HCT116 (cell line): ENCODE results near the gene ANXA4. TPM values are rescaled to one million over a fixed set of nuclear protein-coding genes. Genes with fewer than 3 reads are reported as not detected.

Experiments
- ATAC-seq: fragments of 200-7000 bp; cut with Tn5 transposase; 2 replicates; pipeline ENCODE4 v1.9.1; 2020; ENCODE audit warnings: mild to moderate bottlenecking, moderate library complexity
- BruUV-seq: library from RNA; stranded (reverse); fragments of 400-500 nt; replicated peaks from 2 replicates; lab custom pipeline; 2021; lab: Mats Ljungman, UMichigan
- CTCF ChIA-PET: fragments of 300-600 bp; sonication (Branson Sonifier 250); formaldehyde crosslinking; loops from one replicate; lab custom pipeline; 2021; ENCODE audit warnings: antibody characterized with exemption; lab: Charles Lee
- POLR2A ChIA-PET: fragments of 300-600, 350-600 bp; sonication (Branson Sonifier 250); formaldehyde crosslinking; loops from one replicate; lab custom pipeline; 2021; ENCODE audit warnings: antibody characterized with exemption; lab: Charles Lee
- RAD21 ChIA-PET, 2 experiments: fragments of 300-600 bp; sonication (Branson Sonifier 250); formaldehyde crosslinking; loops; one replicate each; lab custom pipeline; 2023; ENCODE audit warnings: low total read pairs in 2 of 2; ENCODE audit not compliant: uncharacterized antibody in 2 of 2, unreplicated experiment in 2 of 2, low non-redundant PET in 1 of 2; lab: Charles Lee
- DNase-seq: peaks from one replicate; pipeline ENCODE4 v3.0.0-alpha.2; 2010; ENCODE audit warnings: low read depth, low spot score
- H2AFZ ChIP-seq: fragments of 200-600 bp; shearing (Covaris generic), sonication (generic); 2 replicates; pipeline ENCODE4 v1.6.1; 2017; ENCODE audit warnings: low read depth, mixed run types, mixed read lengths, antibody characterized with exemption, low read length; ENCODE audit not compliant: poor library complexity, severe bottlenecking
- H3K27ac ChIP-seq: 2 replicates; pipeline ENCODE4 v1.5.1; 2012; ENCODE audit warnings: low read depth, low read length
- H3K27me3 ChIP-seq: fragments of 200-600 bp; sonication (generic); 2 replicates; pipeline ENCODE4 v1.6.1; 2016; ENCODE audit warnings: mixed run types, low read length, mixed read lengths; ENCODE audit not compliant: insufficient read depth
- H3K36me3 ChIP-seq, 2 experiments: fragments of 200-500 bp in 1 of 2; fragments of 200-600 bp in 1 of 2; sonication (Bioruptor generic) in 1 of 2; sonication (generic) in 1 of 2; 2 replicates each; pipeline versions ENCODE4 v1.5.1 to v1.6.1; 2014 to 2016; ENCODE audit warnings: low read length in 2 of 2, inconsistent platforms in 1 of 2, mixed read lengths in 1 of 2, mixed run types in 1 of 2; ENCODE audit not compliant: insufficient read depth in 2 of 2, control insufficient read depth in 1 of 2
- H3K4me1 ChIP-seq, 2 experiments: fragments of 200-600 bp in 1 of 2; sonication (generic) in 1 of 2; 2 replicates each; pipeline versions ENCODE4 v1.5.1 to v1.6.1; 2012 to 2017; ENCODE audit warnings: low read length in 2 of 2, inconsistent platforms in 1 of 2, mild to moderate bottlenecking in 1 of 2, mixed read lengths in 1 of 2, mixed run types in 1 of 2, moderate library complexity in 1 of 2; ENCODE audit not compliant: insufficient read depth in 2 of 2, control insufficient read depth in 1 of 2
- H3K4me2 ChIP-seq: fragments of 200-600 bp; sonication (generic); 2 replicates; pipeline ENCODE4 v1.6.1; 2017; ENCODE audit warnings: mixed run types, low read length, mixed read lengths
- H3K4me3 ChIP-seq, 2 experiments: fragments of 200-600 bp in 1 of 2; sonication (generic) in 1 of 2; replicated peaks in 1 of 2; 2 replicates each; pipeline ENCODE4 v1.5.1; 2011 to 2016; ENCODE audit warnings: low read length in 2 of 2, control low read depth in 1 of 2, low read depth in 1 of 2, mild to moderate bottlenecking in 1 of 2, mixed read lengths in 1 of 2, mixed run types in 1 of 2
- H3K79me2 ChIP-seq: fragments of 200-600 bp; sonication (generic); 2 replicates; pipeline ENCODE4 v1.6.1; 2017; ENCODE audit warnings: mild to moderate bottlenecking, mixed run types, low read length, moderate library complexity, mixed read lengths; ENCODE audit not compliant: insufficient read depth
- H3K9ac ChIP-seq: fragments of 200-600 bp; sonication (generic); 2 replicates; pipeline ENCODE4 v1.6.1; 2016; ENCODE audit warnings: low read length, mixed read lengths
- H3K9me2 ChIP-seq: fragments of 200-600 bp; sonication (generic), shearing (Covaris generic); 2 replicates; pipeline ENCODE4 v1.6.1; 2017; ENCODE audit warnings: mixed run types, mild to moderate bottlenecking, moderate library complexity; ENCODE audit not compliant: insufficient read depth
- H3K9me3 ChIP-seq, 2 experiments: fragments of 200-500 bp in 1 of 2; fragments of 200-600 bp in 1 of 2; sonication (Bioruptor generic) in 1 of 2; sonication (generic) in 1 of 2; 2 replicates each; pipeline ENCODE4 v1.6.1; 2014 to 2017; ENCODE audit warnings: low read length in 2 of 2, mixed read lengths in 2 of 2, inconsistent platforms in 1 of 2, low read depth in 1 of 2, mild to moderate bottlenecking in 1 of 2, mixed run types in 1 of 2, moderate library complexity in 1 of 2; ENCODE audit not compliant: control insufficient read depth in 1 of 2, insufficient read depth in 1 of 2
- H4K20me1 ChIP-seq: fragments of 200-600 bp; sonication (generic), shearing (Covaris generic); 2 replicates; pipeline ENCODE4 v1.6.1; 2017; ENCODE audit warnings: mixed run types, mild to moderate bottlenecking, moderate library complexity; ENCODE audit not compliant: insufficient read depth
- EZH2phosphoT487 ChIP-seq: fragments of 200-600 bp; IDR thresholded peaks from 2 replicates; pipeline ENCODE4 v1.6.1; 2018; ENCODE audit warnings: antibody characterized with exemption, borderline replicate concordance
- FOSL1 ChIP-seq: IDR thresholded peaks from 2 replicates; pipeline ENCODE4 v1.6.1; 2012; ENCODE audit warnings: low read depth
- JUND ChIP-seq: IDR thresholded peaks from 2 replicates; pipeline ENCODE4 v1.6.1; 2012
- POLR2A ChIP-seq: IDR thresholded peaks from 2 replicates; pipeline ENCODE4 v1.7.0; 2011; ENCODE audit warnings: borderline replicate concordance; ENCODE audit not compliant: insufficient read depth, insufficient read length; ENCODE audit errors: extremely low read depth
- SP1 ChIP-seq: IDR thresholded peaks from 2 replicates; pipeline ENCODE4 v1.6.1; 2012; ENCODE audit warnings: low read depth
- TCF7L2 ChIP-seq: IDR thresholded peaks from 2 replicates; pipeline ENCODE4 v1.7.0; 2011; ENCODE audit warnings: borderline replicate concordance, inconsistent platforms; ENCODE audit not compliant: insufficient read depth, insufficient read length; ENCODE audit errors: extremely low read depth
- YY1 ChIP-seq: IDR thresholded peaks from 2 replicates; pipeline ENCODE4 v1.6.1; 2011; ENCODE audit warnings: low read length, low read depth, moderate library complexity, mild to moderate bottlenecking; ENCODE audit not compliant: insufficient replicate concordance; ENCODE audit errors: extremely low read depth
- ZBTB33 ChIP-seq: IDR thresholded peaks from 2 replicates; pipeline ENCODE4 v1.6.1; 2011; ENCODE audit warnings: mild to moderate bottlenecking, low read length, moderate library complexity; ENCODE audit not compliant: insufficient replicate concordance; ENCODE audit errors: extremely low read depth
- ZNF274 ChIP-seq: fragments of 200-500 bp; sonication (Bioruptor generic); IDR thresholded peaks from 2 replicates; pipeline ENCODE4 v1.6.1; 2014; ENCODE audit warnings: mild to moderate bottlenecking, low read depth, low read length, inconsistent platforms
- intact Hi-C: fragments of 100-400 bp; cut with micrococcal nuclease; formaldehyde crosslinking; loops from 2 replicates; pipeline ENCODE4 v1.10.0; 2022
- total RNA-seq: library from RNA; stranded (reverse); gene quantifications from one replicate; pipeline ENCODE4 v1.2.1, GENCODE V29; 2021; ENCODE audit not compliant: unreplicated experiment

Gene ANXA4
- total RNA-seq, 1 experiment from 2014 or later, result 64.6 TPM

GRCh38 chr2:69774984-69775982 is 33.3 kb downstream of the ANXA4 start:
- no peak for ATAC-seq
- POLR2A ChIA-PET, result interaction anchor here (0.6 kb wide), 1 partner anchor 19 kb away, joined by 3 read pairs; no protein-coding TSS in a partner anchor
- intact Hi-C loops, result no loop called here

More at GRCh38 chr2:69774984-69775982, 33.3 kb downstream of the ANXA4 start:
- Histone ChIP-seq H3K4me2 (no peak overlapping the region), H3K9me2 (no peaks in the 10 kb centered on the region), H3K79me2 (peaks cover 11% of the 10 kb centered on the region; the same call in 1 of the 2 replicates), H3K27me3 (no peaks in the 10 kb centered on the region), H3K9ac (no peak overlapping the region), H2AFZ (no peak overlapping the region), H3K27ac (no peak overlapping the region), H3K36me3 (no peaks in the 10 kb centered on the region), H3K9me3 (no peaks in the 10 kb centered on the region), H3K4me1 (peaks cover 56 to 73% of the 10 kb centered on the region in 2 experiments), H3K4me3 (no peak overlapping the region), H4K20me1 (no peaks in the 10 kb centered on the region)
- no TSS peak for BruUV-seq
- TF ChIP-seq ZBTB33 (no peak), EZH2phosphoT487 (no peak), TCF7L2 (no peak), JUND (no peak), ZNF274 (no peak), SP1 (no peak), POLR2A (no peak), FOSL1 (no peak), YY1 (no peak)
- DNase-seq, result no peak
- ChIA-PET RAD21 (no interaction called here), CTCF (interaction anchor here (2.1 kb wide), 1 partner anchor 41 kb away, joined by 6 read pairs; no protein-coding TSS in a partner anchor)
